Neutrophil (primary cell): ENCODE measurements around the gene KITLG.

Source experiments
- H3K27ac ChIP-seq: fragments of 200-600 bp; sonication (generic); 2 replicates; pipeline ENCODE4 v1.5.1; 2016; ENCODE audit warnings: mild to moderate bottlenecking, moderate library complexity
- H3K27me3 ChIP-seq: fragments of 200-600 bp; sonication (generic); 2 replicates; pipeline ENCODE4 v1.6.0; 2016; ENCODE audit warnings: mild to moderate bottlenecking
- H3K36me3 ChIP-seq: fragments of 200-600 bp; sonication (generic); 2 replicates; pipeline ENCODE4 v1.5.1; 2017
- H3K4me1 ChIP-seq, 2 experiments: fragments of 200-600 bp in 1 of 2; sonication (generic) in 1 of 2; 1 replicate in 1 of 2; 2 replicates in 1 of 2; pipeline versions ENCODE4 v1.5.1 to v1.6.1; 2013 to 2016; ENCODE audit warnings: low read depth in 1 of 2, low read length in 1 of 2, mild to moderate bottlenecking in 1 of 2, moderate library complexity in 1 of 2; ENCODE audit not compliant: control insufficient read depth in 1 of 2, insufficient read depth in 1 of 2
- H3K4me3 ChIP-seq, 2 experiments: fragments of 200-600 bp in 1 of 2; sonication (generic) in 1 of 2; 1 replicate in 1 of 2; 2 replicates in 1 of 2; pipeline ENCODE4 v1.5.1; 2013 to 2016; ENCODE audit warnings: low read depth in 1 of 2, low read length in 1 of 2, mild to moderate bottlenecking in 1 of 2, moderate library complexity in 1 of 2
- H3K9me3 ChIP-seq: fragments of 200-600 bp; sonication (generic); 2 replicates; pipeline ENCODE4 v1.5.1; 2016
- CTCF ChIP-seq: fragments of 200-600 bp; sonication (generic); IDR thresholded peaks from 2 replicates; pipeline ENCODE4 v1.5.1; 2016; ENCODE audit warnings: antibody characterized with exemption

Gene KITLG

DNA sequence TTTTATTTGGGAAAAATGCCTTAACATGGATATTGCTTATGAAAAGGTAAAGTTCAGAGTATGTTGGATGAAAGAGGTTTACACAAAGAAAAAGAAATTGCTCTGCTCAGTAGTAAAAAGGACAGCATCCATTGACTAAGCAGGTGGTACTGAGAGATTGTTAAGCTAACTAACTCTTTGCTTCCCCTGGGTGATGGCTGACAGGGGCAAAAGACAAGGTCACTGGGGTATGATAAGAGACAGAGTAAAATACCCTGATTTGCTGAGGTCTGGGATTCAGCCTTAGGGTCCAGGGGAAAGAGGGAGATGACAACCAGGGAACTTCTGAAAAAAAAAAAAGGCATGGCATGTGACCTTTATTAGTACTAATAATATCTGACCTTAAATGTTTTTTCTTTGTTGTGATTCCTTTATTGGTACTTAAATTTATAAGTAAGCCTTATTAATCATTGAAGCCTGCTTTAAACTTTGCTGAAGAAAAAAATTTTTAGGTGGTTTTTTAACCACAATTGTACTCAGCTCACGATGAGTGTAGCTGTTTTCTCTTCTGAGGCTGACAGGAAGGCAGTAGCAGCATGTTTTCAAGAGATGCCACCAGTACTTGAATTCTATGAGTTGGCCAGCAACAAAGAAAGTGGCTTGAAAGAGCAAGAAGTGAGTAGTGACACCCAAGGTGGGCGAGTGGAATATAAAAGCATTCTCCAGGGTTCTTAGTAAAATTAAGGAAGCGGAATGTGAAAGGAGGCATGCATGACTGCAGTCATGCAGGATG lies 43.7 kb upstream of the KITLG start:
- no peaks in the 10 kb centered on the region for H3K4me1 ChIP-seq
- no peak overlapping the region for H3K4me3 ChIP-seq
- no peaks in the 10 kb centered on the region for H3K27me3 ChIP-seq
- no peak for TF ChIP-seq CTCF
- no peaks in the 10 kb centered on the region for H3K36me3 ChIP-seq
- H3K9me3 ChIP-seq = no peaks in the 10 kb centered on the region
- H3K27ac ChIP-seq = no peak overlapping the region

GRCh38 chr12:88617352-88617751 lies 37.1 kb upstream of the KITLG start:
- H3K27me3 ChIP-seq = no peaks in the 10 kb centered on the region
- H3K4me1 ChIP-seq = no peaks in the 10 kb centered on the region
- H3K36me3 ChIP-seq = no peaks in the 10 kb centered on the region
- no peak overlapping the region for H3K4me3 ChIP-seq
- no peak for TF ChIP-seq CTCF
- no peak overlapping the region for H3K27ac ChIP-seq
- H3K9me3 ChIP-seq = no peaks in the 10 kb centered on the region

- Histone ChIP-seq H3K4me1 (no peaks in the 10 kb centered on the region), H3K27ac (no peak overlapping the region), H3K36me3 (no peaks in the 10 kb centered on the region), H3K27me3 (no peaks in the 10 kb centered on the region), H3K9me3 (no peaks in the 10 kb centered on the region), H3K4me3 (no peak overlapping the region)
- TF ChIP-seq CTCF = no peak
These were observed 35.2 kb upstream of the KITLG start for GRCh38 chr12:88615490-88615889.

- Histone ChIP-seq H3K27me3 (no peaks in the 10 kb centered on the region), H3K36me3 (no peaks in the 10 kb centered on the region), H3K9me3 (no peaks in the 10 kb centered on the region), H3K4me1 (no peaks in the 10 kb centered on the region), H3K27ac (no peak overlapping the region), H3K4me3 (no peak overlapping the region)
- no peak for TF ChIP-seq CTCF
These were observed 24.4 kb upstream of the KITLG start for GRCh38 chr12:88604646-88605045.

DNA sequence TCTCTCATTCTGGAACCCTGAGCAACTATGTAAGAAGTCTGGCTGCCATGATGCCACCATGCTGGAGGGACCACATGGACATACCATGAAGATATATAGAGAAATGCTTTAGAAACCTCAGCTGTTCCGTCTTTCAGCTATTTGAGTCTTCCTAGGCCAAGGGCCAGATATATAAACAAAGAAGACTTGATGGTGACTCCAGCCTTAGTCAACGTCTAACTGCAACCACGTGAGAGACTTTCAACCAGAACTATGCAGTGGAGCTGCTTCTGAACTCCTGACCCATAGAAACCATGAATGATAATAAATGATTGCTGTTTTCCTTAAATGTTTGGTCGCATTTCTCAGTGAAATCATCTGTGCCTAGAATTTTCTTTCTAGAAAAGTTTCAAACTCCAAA lies 20.0 kb upstream of the KITLG start:
- no peaks in the 10 kb centered on the region for H3K4me1 ChIP-seq
- no peak overlapping the region for H3K27ac ChIP-seq
- H3K27me3 ChIP-seq = no peaks in the 10 kb centered on the region
- no peak for TF ChIP-seq CTCF
- H3K36me3 ChIP-seq = no peaks in the 10 kb centered on the region
- no peaks in the 10 kb centered on the region for H3K9me3 ChIP-seq
- H3K4me3 ChIP-seq = no peak overlapping the region
